GM19238 (cell line): ENCODE data around the gene CPZ.
"Not testable (repeated sequence)": the region's sequence is repeated elsewhere in the genome, so short reads cannot be mapped to it uniquely, and the experiment has no call there.

Experiments
- DNase-seq: peaks from one replicate; pipeline ENCODE4 v3.0.0; 2011; ENCODE audit warnings: low spot score; ENCODE audit not compliant: insufficient read length

CPZ gene

DNA sequence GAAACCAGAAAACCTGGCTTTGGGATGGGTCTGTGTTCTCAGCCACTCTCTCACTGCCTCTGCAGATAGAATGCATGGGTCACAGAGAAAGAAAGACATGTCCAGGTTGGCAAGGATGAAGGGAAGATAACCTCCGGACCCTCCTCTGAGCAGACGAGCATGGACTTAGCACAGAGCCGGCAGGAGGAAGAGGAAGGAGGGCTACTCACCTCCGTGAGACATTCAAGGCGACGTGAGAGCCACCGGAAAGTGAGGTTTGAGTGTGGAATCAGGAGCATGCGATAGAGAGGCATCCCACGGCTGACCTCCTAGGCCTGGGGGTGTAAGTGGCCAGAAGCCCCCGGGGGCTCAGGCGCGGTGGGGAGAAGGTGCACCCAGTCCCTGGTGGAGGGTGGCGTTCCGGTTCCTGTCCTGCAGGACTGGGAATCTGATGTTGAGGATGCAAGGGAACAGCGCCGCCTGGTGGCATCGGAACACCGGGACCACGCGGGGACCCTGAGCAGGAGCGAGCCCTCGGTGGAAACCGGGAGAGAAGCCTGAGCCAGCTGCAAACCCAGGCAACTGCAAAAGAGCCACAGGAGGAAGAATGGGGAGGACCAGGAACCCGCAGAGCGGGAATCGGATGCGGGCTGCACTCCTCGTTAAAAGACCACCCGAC lies 43.5 kb downstream of the CPZ start:
- not testable (repeated sequence) for DNase-seq

DNA sequence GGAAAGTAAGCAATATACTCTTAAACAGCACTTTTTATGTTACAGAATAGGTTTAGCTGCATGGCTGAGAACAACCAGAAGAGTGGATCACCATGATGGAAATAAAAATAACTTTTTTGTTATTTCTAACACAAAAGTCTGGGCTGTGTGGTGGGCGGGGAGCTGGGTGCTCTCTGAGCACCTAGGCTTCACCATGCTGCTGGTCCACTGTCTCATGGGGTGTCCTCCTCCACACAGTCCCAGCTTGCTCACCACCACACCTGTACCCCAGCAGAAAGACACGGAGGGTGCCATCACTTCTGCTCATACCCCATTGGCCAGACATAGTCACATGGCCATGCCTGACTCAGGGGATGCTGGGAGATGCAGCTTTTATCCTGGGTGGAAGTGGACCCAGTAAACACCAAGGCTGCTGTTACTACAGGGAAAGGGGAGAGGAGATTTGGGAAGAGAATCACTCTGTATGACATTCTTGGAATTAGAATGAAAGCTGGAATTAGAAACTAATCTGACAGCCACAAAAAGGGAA lies 45.0 kb downstream of the CPZ start:
- no peak for DNase-seq

DNA sequence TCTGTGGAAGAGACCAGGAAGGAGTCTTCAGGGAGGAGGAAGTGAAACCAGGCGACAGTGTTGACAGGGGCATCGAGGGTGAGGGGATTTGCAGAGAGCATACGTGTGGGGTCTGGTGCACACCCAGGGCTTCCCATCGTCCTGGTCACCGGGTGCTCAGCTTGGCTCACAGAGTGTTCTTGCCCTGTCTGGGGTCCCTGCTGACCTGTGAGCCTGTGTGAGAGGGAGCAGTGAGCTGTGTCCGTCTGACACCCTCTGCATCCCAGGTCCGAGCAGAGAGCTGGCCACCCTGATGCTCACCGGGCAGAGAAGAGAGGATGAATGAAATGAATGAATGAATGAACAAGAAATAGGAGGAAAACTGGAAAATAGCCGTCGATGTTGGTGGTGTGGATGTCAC lies 46.5 kb downstream of the CPZ start:
- DNase-seq: no peak

DNA sequence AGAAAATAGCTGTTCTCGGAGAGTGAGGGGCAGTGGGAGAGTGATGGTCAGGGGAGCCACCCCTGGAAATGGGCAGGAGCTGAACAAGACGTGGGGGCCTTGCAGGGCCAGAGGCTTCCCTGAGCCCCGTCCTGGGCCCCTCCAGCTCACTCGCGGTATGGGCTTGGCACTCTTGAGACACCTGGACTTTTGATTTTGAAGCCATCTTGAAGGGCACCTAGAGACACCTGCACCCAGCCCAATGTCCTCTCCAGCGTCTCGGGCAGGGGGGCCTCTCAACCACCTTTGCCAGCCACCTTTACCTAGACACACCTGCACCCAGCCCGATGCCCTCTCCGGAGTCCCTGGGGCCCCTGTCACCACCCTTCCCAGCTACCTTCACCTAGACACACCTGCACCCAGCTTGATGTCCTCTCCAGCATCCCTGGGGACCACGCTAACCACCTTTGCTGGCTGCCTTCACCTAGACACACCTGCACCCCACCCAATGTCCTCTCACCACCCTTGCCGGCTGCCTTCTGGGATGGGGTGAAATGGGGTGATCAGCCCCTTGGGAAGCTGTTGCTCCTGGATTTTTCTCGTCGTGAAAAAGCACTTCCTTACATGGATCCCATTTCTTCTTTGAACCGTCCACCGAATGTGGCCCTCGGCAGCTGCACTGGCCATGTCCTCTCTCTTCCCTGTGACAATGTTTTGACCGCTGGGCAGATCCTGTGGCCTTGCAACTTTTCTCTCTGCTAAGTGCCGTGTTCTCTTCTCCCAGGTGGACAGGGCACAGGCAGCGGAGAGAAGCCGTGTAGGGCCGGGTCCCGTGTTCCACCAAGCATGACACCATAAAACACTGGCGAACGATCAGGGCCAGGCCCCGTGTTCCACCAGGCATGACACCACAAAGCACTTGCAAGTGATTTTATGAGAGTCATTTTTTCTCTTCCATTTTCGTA lies 47.5 kb downstream of the CPZ start:
- DNase-seq: no peak

DNA sequence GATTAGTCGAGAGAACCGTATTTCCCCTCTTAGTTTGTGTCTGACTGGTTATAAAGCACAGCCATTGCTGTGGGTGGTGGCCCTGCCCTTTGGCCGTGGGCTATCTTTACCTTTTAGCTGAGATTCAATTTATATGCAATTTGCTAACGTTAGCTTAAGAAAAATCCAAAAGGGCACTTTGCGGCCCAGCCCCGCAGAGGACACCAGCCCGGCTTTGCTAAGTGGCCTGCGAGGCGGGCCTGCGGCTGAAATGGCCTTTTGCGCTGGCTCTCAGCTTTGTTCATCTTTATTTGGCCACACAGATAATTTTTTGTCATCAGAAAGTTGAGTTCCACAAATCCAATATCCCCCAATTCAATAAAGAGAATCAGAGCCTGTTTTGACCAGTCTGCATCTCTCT lies 48.3 kb downstream of the CPZ start:
- no peak for DNase-seq

DNA sequence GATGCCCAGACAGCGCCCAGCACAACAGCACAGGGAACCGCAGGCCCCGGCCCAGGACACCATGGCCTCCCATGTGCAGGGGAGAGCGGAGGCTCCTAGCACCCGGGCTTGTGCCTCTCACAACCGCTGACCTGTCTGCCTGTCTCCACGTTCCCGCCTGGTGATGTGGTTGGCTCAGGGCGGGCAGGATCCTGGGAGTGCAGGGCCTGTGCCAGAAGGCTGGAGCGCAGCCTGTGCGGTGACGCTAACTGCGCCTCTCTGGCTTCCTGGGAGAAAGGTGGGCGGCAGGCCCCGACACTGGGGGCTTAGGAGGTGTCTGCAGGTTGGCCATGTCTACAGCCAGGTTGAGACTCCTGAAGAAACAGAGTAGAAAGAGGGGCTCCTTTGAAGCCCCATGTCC lies 48.7 kb downstream of the CPZ start:
- no peak for DNase-seq

DNA sequence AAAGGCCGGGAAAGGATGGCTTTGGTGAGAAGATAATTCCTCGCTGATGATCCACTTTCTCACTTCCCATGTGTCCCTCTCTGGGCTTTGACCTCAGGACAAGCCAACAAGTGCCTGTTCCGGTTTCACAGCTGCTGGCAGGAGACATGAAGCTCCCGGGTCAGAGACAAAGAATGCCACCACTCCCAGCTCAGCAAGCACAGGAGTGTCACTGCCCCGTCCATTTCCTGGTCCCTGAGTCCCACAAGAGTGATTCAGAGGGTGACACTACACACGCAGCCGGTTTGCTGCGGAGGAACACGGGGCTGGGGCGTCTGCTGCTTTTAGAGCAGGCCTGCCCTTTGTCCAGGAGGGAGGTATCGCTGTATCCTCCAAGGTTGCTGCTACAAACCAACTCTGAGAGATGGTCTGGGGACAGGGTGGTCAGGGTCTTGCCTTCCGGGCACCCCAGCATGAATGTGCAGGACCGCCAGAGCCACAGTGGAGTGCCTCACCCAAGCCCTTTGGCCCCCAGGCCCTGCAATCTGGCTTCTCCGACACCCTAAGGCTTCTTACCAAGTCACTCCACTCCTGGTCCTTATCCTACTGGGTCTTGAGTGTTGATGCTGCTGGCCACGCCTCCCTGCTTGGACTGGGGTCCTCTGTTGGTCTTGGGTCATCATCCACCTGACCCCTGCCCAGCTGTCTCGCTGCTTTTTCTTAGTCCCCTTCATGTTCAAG lies 49.5 kb downstream of the CPZ start:
- no peak for DNase-seq

DNA sequence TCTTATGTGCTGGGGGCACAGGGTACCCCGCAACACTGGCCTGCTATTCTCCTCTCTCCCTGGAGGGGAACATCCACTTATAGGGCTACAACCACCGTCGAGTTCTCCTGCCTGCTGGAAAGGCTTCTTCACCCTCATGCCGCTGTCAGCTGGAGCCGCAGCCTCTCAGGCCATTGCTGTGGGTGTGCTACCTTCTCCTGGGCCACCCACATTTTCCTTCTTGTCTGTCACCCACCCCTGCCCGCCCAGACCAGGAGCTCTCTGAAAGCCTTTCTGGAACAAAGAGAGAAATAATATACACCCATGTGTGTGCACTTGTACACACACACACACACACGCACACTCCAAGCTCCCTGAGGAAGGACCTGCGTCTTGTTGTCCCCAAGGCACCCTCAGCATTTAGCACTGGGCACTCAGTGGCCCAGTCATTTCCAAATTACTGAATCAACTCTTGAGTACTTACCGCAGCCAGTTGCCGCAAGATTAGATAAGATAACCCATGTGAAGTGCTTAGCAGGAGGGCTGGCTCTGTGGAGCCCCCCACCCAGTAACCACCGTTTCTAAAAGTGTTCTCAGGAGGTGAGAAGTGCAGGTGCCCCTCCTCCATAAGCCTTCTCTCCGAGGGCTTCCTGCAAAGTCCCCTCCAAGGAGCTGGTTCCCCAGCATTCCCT lies 50.2 kb downstream of the CPZ start:
- no peak for DNase-seq

DNA sequence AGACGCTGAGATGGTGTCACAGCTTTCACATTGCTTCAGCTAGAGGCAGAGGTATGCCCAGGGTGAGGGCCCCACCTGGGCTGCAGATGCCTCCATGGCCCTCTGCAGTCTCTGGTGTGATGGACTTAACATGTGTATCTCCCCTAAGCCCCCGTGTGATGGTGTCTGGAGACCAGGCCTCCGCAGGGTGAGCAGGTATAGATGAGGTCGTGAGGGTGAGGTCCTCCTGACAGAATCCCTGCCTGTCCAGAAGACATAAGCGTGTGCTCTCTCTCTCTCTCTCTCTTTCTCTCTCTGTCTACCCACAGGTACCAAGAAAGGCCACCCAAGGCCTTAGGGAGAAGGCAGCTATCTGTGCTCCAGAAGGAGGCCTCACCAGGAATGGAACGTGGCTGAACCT lies 50.9 kb downstream of the CPZ start:
- DNase-seq: no peak

DNA sequence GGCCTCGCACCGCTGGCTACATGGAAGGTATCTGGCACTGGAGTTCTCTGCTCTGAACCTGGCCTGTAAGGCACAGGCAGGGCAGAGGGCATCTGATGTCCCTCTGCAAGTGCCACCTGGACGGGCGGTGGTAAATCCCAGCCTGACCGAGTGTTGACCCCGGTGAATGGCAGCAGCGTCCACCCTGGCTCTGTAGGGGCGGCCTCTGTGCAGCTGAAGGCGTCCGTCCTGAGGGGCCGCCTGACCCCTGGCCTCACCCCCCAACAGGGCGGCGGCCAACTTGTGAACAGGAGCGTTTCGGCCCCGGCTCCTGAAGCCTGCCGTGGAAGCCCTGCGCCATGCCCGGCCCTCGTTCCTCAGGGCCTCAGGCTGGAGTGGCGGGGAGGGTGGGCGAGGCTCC lies 51.4 kb downstream of the CPZ start:
- no peak for DNase-seq

DNA sequence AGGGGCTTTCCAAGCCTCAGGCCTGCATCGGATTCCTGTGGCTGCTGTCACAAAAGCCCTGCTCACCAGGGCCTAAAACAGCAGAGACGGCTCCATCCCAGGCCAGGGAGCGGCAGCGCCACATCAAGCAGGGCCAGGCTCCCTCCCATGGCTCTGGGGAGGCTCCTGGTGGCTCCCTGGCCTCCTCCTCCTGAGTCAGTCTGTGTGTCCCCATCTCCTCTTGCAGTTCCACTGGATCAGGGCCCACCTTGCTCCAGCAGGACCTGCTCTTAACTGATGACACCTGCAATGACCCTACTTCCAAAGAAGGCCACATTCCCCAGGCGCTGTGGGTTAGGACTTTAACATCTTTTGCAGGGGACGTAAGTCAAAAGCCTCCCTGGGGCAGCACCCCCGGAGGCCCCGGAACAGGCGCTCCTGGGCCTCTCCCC lies 51.9 kb downstream of the CPZ start:
- no peak for DNase-seq

DNA sequence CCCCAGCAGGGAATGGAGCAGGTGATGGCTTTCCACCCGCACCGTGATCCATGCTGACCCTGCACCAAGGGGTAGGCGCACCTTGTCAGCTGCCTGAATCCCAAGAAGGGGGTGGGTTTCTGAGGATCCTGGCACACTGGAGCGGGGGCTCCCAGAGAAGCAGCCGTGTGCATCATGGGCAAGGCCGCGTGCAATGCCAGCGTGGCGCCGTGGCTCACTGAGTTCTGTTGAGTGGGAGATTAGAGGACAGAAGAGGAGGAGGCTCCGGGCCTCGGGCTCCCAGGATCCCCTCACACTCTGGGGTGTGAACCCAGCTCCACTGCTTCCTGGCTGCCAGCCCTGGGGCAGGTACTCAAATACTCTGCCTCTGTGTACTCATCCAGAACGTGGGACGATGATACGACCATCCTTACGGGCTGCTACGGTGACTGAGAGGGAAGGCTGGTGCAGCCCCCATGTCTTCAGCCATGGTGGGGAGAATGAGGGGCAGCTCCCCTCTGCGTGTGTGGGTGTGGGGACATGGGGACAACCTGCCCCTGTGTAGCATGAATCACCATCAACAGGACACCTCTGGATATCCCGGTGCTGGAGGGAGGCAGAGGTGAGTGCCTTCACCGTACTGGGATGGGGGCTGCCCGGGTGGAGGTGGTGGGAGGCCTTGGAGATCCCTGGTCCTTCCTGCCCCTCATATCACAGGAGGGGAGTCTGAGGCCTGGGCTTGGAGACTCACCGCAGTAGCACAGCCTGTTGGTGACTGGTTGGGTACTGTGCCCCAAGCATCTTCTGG lies 52.6 kb downstream of the CPZ start:
- no peak for DNase-seq

DNA sequence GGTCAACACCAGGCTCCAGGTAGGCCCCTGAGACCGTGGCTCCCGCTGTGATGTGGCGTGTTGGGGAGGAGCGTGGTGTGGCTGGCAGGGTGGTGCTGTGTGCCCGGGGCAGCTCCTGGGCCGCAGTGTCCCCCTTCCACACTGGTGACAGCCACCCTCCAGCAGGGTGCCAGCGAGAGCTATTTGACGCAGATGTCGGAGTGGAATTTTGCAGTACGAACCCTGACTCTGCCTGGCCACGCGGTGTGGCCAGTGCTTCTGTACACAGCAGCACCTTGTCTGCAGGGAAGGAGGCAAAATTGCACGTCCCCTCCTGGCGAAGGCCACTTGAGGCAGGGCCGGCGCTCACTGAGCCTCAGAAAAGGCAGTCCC lies 53.2 kb downstream of the CPZ start:
- DNase-seq: no peak

DNA sequence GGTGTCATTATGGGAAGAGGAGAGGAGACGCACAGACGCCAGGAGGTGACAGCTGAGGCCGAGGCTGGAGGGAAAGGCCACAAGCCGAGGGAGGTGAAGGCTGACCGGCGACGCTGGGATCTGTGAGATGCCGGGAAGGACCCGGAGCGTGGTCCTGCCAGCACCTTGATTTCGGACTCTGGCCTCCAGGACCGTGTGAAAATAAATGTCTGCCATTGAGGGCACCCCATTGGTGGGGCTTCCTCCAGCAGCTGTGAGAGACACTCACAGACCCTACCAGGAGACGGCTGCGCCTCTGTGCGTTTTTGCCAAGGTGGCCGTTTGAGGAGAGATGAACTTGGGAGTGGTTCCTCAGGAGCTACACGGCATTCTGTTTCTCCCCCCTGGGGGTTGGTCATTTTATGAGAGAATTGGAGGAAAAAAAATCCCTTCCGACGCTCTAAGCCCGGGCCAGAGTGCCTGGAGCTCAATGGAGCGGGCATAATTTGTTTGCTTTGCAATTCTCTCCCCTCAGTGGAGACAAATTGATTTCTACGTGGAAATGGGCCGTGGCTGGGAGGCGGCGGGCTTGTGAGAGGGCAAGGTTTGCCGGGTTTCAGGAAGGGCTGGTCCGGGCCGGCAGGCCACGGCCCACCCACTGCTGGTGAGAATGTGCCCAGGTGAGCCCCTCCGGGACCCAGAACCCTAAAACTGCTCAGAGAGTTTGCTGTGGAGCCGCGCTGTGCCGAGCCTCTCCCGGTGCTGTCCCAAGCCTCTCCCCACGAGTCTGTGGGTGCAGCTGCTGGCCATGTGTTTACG lies 53.9 kb downstream of the CPZ start:
- DNase-seq: no peak

DNA sequence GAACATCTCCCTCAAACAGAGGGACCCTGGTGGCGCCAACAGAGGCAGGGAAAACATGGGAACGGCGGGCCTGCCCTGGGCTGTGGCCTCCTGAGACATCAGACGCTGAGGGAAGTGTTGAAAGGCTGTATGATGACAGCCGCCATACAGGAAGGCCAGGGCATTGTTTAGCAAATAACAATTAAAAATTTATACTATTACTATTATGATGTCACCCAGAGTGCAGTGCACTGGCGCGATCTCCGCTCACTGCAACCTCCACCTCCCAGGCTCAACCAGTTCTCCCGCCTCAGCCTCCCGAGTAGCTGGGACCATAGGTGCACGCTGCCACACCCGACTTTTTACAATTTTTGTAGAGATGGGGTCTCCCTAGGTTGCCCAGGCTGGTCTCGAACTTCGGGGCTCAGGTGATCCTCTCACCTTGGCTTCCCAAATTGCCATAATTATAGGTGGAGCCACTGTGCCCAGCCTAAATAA lies 54.6 kb downstream of the CPZ start:
- no peak for DNase-seq

DNA sequence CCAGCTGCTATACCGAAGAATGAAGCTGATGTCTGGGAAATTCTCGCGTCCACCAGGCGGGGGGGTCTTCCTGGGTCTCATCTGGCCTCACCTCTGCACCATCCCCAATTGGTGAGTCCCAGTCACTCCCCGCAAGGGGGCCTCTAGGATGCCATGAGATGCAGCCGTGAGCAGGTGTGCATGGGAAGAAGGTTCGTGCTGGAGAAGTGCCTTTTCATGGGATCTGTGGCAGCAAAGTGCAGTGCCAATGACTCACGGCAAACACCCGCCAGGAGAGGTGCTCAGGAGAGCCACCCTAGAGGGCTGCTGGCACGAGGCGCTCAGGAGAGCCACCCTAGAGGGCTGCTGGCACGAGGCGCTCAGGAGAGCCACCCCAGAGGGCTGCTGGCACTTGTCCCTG lies 55.1 kb downstream of the CPZ start:
- no peak for DNase-seq

DNA sequence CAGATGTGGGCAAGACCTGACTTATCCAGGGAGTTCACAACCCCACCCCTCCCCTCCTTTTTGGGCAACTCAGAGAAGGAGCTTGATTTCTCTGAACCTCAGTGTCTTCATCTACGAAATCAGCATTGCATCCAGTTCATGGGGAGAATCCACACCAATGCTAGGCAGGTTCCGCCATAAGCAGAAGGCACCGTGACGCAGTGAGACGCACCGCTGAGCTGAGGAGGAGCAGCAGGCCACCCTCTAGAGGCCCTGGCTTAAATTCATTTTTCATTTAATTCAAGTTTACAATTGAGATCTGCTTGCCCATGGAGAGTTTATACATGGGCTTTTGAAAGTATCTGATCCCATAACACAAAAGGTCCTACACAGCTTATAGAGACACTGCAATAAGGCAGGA lies 55.7 kb downstream of the CPZ start:
- no peak for DNase-seq

DNA sequence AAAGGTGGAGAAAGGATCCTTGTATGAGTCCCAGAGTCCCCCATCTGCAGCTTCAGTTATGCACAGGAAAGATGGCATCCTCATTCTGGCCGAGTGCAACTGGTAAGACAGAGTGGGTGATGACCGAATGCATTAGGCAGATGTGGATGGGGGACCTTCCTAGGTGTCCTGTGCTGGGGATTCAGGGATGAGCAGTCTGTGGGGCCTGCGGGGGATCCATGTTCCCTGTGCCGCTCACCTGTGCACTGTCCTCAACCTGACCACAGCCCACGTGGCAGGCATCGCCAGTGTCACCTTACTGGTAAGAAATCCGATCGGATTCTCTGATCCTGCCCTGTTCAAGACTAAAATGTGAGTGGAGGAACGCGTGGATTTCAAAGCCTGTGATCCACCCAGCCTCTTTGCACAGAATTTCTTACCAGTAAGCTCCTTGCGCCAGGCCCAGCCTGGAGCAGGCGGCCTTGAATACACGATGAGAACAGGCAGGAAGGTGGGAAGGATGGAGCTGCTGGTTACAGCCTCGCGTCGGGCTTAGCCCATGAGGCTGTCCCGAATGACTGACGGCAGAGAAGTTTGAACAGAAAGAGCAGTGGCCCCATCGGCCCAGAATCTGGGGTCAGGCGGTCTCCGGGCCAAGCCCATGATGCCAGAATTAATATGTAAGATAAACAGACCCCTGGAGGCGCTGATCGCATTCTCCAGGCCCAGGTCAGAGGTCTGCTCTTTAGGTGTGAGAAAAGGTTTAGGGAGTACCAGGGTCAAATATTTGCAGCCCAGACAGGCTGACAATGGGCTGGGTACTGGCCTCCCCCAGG lies 56.5 kb downstream of the CPZ start:
- DNase-seq: no peak
